ENCODE results near the gene KRTAP17-1.

GRCh38 chr17:41352597-41353366 is 37.3 kb upstream of the KRTAP17-1 start:
- TF ChIP-seq CTCF (conservative IDR thresholded peaks at IDR 0.05; ENCODE audit: low read depth, low read length) = no peak
- TF ChIP-seq MAZ (IDR thresholded peaks at IDR 0.05; ENCODE audit: borderline replicate concordance, low read depth, low read length) = no peak
- no peak for TF ChIP-seq SMC3 (IDR thresholded peaks at IDR 0.05; ENCODE audit: low read depth, low read length)
- TF ChIP-seq MAFK (IDR thresholded peaks at IDR 0.05; ENCODE audit: low read depth, low read length) = no peak
- no peak for TF ChIP-seq POLR2A (IDR thresholded peaks at IDR 0.05; ENCODE audit: low read depth, low read length)
- no peak for TF ChIP-seq MXI1 (IDR thresholded peaks at IDR 0.05; ENCODE audit: borderline replicate concordance, low read depth, low read length)
- no peak for TF ChIP-seq NFE2L2 (IDR thresholded peaks at IDR 0.05; ENCODE audit: low read depth, low read length)
- no peak for TF ChIP-seq RAD21 (IDR thresholded peaks at IDR 0.05; ENCODE audit: low read length)
- TF ChIP-seq FOS (IDR thresholded peaks at IDR 0.05; ENCODE audit: low read depth, low read length) = no peak
- no peak for TF ChIP-seq RFX5 (IDR thresholded peaks at IDR 0.05; ENCODE audit: low read depth, low read length)
- no peak for TF ChIP-seq CEBPB (IDR thresholded peaks at IDR 0.05; ENCODE audit: low read depth, low read length)
- TF ChIP-seq CHD1 (IDR thresholded peaks at IDR 0.05; ENCODE audit: low read depth, low read length) = no peak
- no peak for TF ChIP-seq RCOR1 (IDR thresholded peaks at IDR 0.05; ENCODE audit: insufficient replicate concordance, low read length)
- TF ChIP-seq USF2 (IDR thresholded peaks at IDR 0.05; ENCODE audit: low read depth, low read length) = no peak
